ENCODE data around the gene YKT6. TPM values are rescaled to one million over a fixed set of nuclear protein-coding genes. Genes with fewer than 3 reads are reported as not detected.

YKT6 gene
- total and polyA plus RNA-seq, 2 donors (not counting 3 experiments of a cell fraction or from before 2014, with no cell fraction given), result 117 to 120 TPM

- no peak overlapping the region for H2AFZ ChIP-seq (ENCODE audit: low read depth, low read length)
- FAIRE-seq (peak; percentile 33), DNase-seq (ENCODE audit: low read depth, low spot score) (peak; percentile 16)
- H3K9ac ChIP-seq (replicated peaks; ENCODE audit: extremely low read depth, insufficient read depth, low read length), result no peak overlapping the region
- intact Hi-C loops (cut with micrococcal nuclease), result no loop called here
- no peaks in the 10 kb centered on the region for H3K9me1 ChIP-seq (replicated peaks; ENCODE audit: control insufficient read depth, extremely low read depth, insufficient read depth, low read length)
- no peaks in the 10 kb centered on the region for H4K20me1 ChIP-seq (replicated peaks; ENCODE audit: control insufficient read depth, extremely low read depth, insufficient read depth, low read length)
- dilution Hi-C loops (cut with MboI; ENCODE audit: extremely low pct_ligation_motif_present, low sequenced_read_pairs), result no loop called here
- ChIA-PET CTCF (interaction anchor here (0.7 to 1.7 kb wide), 10 partner anchors 15 to 321 kb away, joined by 3 to 8 read pairs (median 5); no protein-coding TSS in a partner anchor), POLR2A (no interaction called here)
- no peaks in the 10 kb centered on the region for H3K9me3 ChIP-seq (replicated peaks; ENCODE audit: control insufficient read depth, insufficient read depth, low read length)
- no peak overlapping the region for H3K4me3 ChIP-seq (replicated peaks in 1 of 3; ENCODE audit: insufficient read depth in 1 of 3, low read depth in 1 of 3, low read length in 3 of 3)
- H3K27ac ChIP-seq (ENCODE audit: insufficient read depth, low read depth, low read length), result no peak overlapping the region
- H3K79me2 ChIP-seq (ENCODE audit: control insufficient read depth, insufficient read depth, low read length), result no peaks in the 10 kb centered on the region
- no peaks in the 10 kb centered on the region for H3K27me3 ChIP-seq (ENCODE audit: control insufficient read depth in 2 of 2, insufficient read depth in 2 of 2, low read length in 2 of 2)
- BruUV-seq (replicated peaks), result no TSS peak
- H3K4me1 ChIP-seq (ENCODE audit: control insufficient read depth, extremely low read depth, insufficient read depth, low read length), result no peaks in the 10 kb centered on the region
- no peak for TF ChIP-seq POLR2A (IDR thresholded peaks at IDR 0.05; ENCODE audit: low read depth, low read length)
- TF ChIP-seq CTCF (IDR thresholded peaks at IDR 0.05; ENCODE audit: extremely low read depth in 1 of 2, insufficient read depth in 1 of 2, low read depth in 1 of 2, low read length in 2 of 2), result peak; percentile 51 to 77
- no peak overlapping the region for H3K4me2 ChIP-seq (ENCODE audit: insufficient read depth, low read length)
- H3K36me3 ChIP-seq (ENCODE audit: control insufficient read depth in 2 of 2, extremely low read depth in 1 of 2, insufficient read depth in 2 of 2, low read length in 2 of 2), result no peaks in the 10 kb centered on the region
These were observed 43.5 kb downstream of the YKT6 start for GRCh38 chr7:44244282-44244681.

DNA sequence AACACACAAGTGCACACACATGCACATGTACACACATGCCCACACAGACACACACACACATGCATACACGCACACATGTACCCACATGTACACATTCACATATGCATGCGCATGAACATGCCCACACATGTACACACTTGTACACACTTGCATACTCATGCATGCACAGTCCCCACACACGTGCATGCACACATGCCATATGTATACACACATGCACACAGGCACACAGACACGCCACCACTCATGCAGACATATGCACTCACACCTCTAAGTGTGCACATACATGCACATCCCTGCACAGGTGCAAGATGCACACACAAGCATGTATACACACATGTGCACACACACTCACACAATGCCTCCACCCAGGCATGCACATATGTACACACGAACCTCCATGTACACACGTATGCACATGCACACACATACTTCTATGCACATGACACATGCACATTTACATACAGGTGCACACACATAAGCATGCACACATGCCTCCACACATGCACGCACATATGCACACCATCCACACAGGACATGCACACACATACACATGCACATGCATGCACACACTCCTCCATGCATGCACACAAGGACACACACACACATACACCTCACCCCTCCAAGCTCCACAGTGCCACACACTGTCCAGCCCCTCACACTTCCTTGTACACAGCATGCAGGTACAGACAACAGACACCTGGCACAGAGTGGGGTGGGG is 45.8 kb downstream of the YKT6 start:
- BruUV-seq (replicated peaks), result no TSS peak
- no peaks in the 10 kb centered on the region for H3K4me1 ChIP-seq (ENCODE audit: control insufficient read depth, extremely low read depth, insufficient read depth, low read length)
- no peaks in the 10 kb centered on the region for H3K79me2 ChIP-seq (ENCODE audit: control insufficient read depth, insufficient read depth, low read length)
- H3K27ac ChIP-seq (ENCODE audit: insufficient read depth, low read depth, low read length), result no peak overlapping the region
- no peak for FAIRE-seq
- DNase-seq (ENCODE audit: low read depth, low spot score), result no peak
- H3K9ac ChIP-seq (replicated peaks; ENCODE audit: extremely low read depth, insufficient read depth, low read length), result no peak overlapping the region
- H2AFZ ChIP-seq (ENCODE audit: low read depth, low read length), result no peak overlapping the region
- ChIA-PET POLR2A (no interaction called here), CTCF (interaction anchor here (1.0 to 1.3 kb wide), 2 partner anchors 13 to 318 kb away, joined by 3 to 5 read pairs; no protein-coding TSS in a partner anchor)
- H3K36me3 ChIP-seq (ENCODE audit: control insufficient read depth in 2 of 2, extremely low read depth in 1 of 2, insufficient read depth in 2 of 2, low read length in 2 of 2), result no peaks in the 10 kb centered on the region
- dilution Hi-C loops (cut with MboI; ENCODE audit: extremely low pct_ligation_motif_present, low sequenced_read_pairs), result no loop called here
- TF ChIP-seq MAX (IDR thresholded peaks at IDR 0.05; ENCODE audit: insufficient read depth, insufficient read length) (peak; percentile 37), JUN (IDR thresholded peaks at IDR 0.05; ENCODE audit: borderline replicate concordance, insufficient read depth, insufficient read length, low read depth) (no peak)
- no peaks in the 10 kb centered on the region for H4K20me1 ChIP-seq (replicated peaks; ENCODE audit: control insufficient read depth, extremely low read depth, insufficient read depth, low read length)
- no peaks in the 10 kb centered on the region for H3K9me3 ChIP-seq (replicated peaks; ENCODE audit: control insufficient read depth, insufficient read depth, low read length)
- intact Hi-C loops (cut with micrococcal nuclease), result no loop called here
- no peaks in the 10 kb centered on the region for H3K9me1 ChIP-seq (replicated peaks; ENCODE audit: control insufficient read depth, extremely low read depth, insufficient read depth, low read length)
- H3K27me3 ChIP-seq (ENCODE audit: control insufficient read depth in 2 of 2, insufficient read depth in 2 of 2, low read length in 2 of 2), result no peaks in the 10 kb centered on the region
- H3K4me3 ChIP-seq (replicated peaks in 1 of 3; ENCODE audit: insufficient read depth in 1 of 3, low read depth in 1 of 3, low read length in 3 of 3), result no peak overlapping the region
- no peak overlapping the region for H3K4me2 ChIP-seq (ENCODE audit: insufficient read depth, low read length)

Data from endothelial cell of umbilical vein (primary cell).